Activated CD8-positive, alpha-beta T cell treated with anti-CD3 and anti-CD28 coated beads for 36 hours (primary cell): ENCODE data around the gene SOAT1. TPM values are rescaled to one million over a fixed set of nuclear protein-coding genes. Genes with fewer than 3 reads are reported as not detected.

Experiments
- ATAC-seq: fragments of 200-7000 bp; cut with Tn5 transposase; one replicate; pipeline ENCODE4 v1.10.0; 2021; ENCODE audit warnings: mild to moderate bottlenecking, moderate library complexity
- CTCF ChIA-PET: fragments of 350-600 bp; sonication (Branson Sonifier 250); formaldehyde crosslinking; loops from one replicate; lab custom pipeline; 2021; ENCODE audit warnings: antibody characterized with exemption; lab: Charles Lee
- POLR2A ChIA-PET: fragments of 350-600 bp; sonication (Branson Sonifier 250); formaldehyde crosslinking; loops from one replicate; lab custom pipeline; 2021; ENCODE audit warnings: antibody characterized with exemption; lab: Charles Lee
- DNase-seq: peaks from one replicate; pipeline ENCODE4 v3.0.0-alpha.2; 2020
- H3K27ac Mint-ChIP-seq: one replicate; pipeline ENCODE4 v1.8.0; 2021; ENCODE audit warnings: mild to moderate bottlenecking, mixed read lengths
- H3K27me3 Mint-ChIP-seq: one replicate; pipeline ENCODE4 v1.8.0; 2021; ENCODE audit warnings: mixed read lengths
- H3K36me3 Mint-ChIP-seq: one replicate; pipeline ENCODE4 v1.8.0; 2021; ENCODE audit warnings: low read depth, mixed read lengths
- H3K4me1 Mint-ChIP-seq: one replicate; pipeline ENCODE4 v1.8.0; 2021; ENCODE audit warnings: low read depth, mixed read lengths
- H3K4me3 Mint-ChIP-seq: one replicate; pipeline ENCODE4 v1.8.0; 2021; ENCODE audit warnings: mild to moderate bottlenecking, moderate library complexity, mixed read lengths
- H3K9me3 Mint-ChIP-seq: one replicate; pipeline ENCODE4 v1.8.0; 2021; ENCODE audit warnings: mixed read lengths
- CTCF ChIP-seq: fragments of 200-600 bp; IDR thresholded peaks from one replicate; pipeline ENCODE4 v1.8.0; 2022; ENCODE audit warnings: antibody characterized with exemption, mild to moderate bottlenecking
- intact Hi-C: fragments of 100-400 bp; cut with micrococcal nuclease; formaldehyde crosslinking; loops from one replicate; pipeline ENCODE4 v1.10.0; 2022
- total RNA-seq, 2 experiments: library from RNA; stranded (reverse); gene quantifications; one replicate each; pipeline ENCODE4 v1.2.3, GENCODE V29; 2021

SOAT1 gene
- total RNA-seq, 2 experiments from 2014 or later, result 58.0 to 58.7 TPM

- no peak for DNase-seq
- Mint-ChIP-seq H3K27me3 (no peaks in the 10 kb centered on the region), H3K9me3 (no peaks in the 10 kb centered on the region), H3K4me1 (peaks cover 4% of the 10 kb centered on the region), H3K27ac (no peak overlapping the region), H3K4me3 (no peak overlapping the region), H3K36me3 (no peaks in the 10 kb centered on the region)
- intact Hi-C loops, result no loop called here
- no peak for TF ChIP-seq CTCF
- POLR2A ChIA-PET, result no interaction called here
- ATAC-seq, result no peak
- CTCF ChIA-PET, result interaction anchor here (0.7 to 8.4 kb wide), 3 partner anchors 190 to 305 kb away, joined by 3 to 70 read pairs (median 3); partner anchors contain the start of gene TOR3A
Observed at GRCh38 chr1:179372160-179372559, 78.6 kb downstream of the SOAT1 start.

- Mint-ChIP-seq H3K4me1 (no peaks in the 10 kb centered on the region), H3K27ac (no peak overlapping the region), H3K36me3 (no peaks in the 10 kb centered on the region), H3K27me3 (peaks cover 2% of the 10 kb centered on the region), H3K4me3 (no peak overlapping the region), H3K9me3 (no peaks in the 10 kb centered on the region)
- intact Hi-C loops, result no loop called here
- POLR2A ChIA-PET, result no interaction called here
- no peak for TF ChIP-seq CTCF
- ATAC-seq, result no peak
- no peak for DNase-seq
- CTCF ChIA-PET, result no interaction called here
Observed at GRCh38 chr1:179376223-179376622, 82.6 kb downstream of the SOAT1 start.

GRCh38 chr1:179380299-179380698, 86.7 kb downstream of the SOAT1 start:
- intact Hi-C loops, result no loop called here
- ATAC-seq, result no peak
- H3K4me3 Mint-ChIP-seq, result no peak overlapping the region
- ChIA-PET CTCF (no interaction called here), POLR2A (no interaction called here)
- no peaks in the 10 kb centered on the region for H3K36me3 Mint-ChIP-seq
- peaks cover 2% of the 10 kb centered on the region for H3K27me3 Mint-ChIP-seq
- H3K9me3 Mint-ChIP-seq, result no peaks in the 10 kb centered on the region
- no peaks in the 10 kb centered on the region for H3K4me1 Mint-ChIP-seq
- no peak for TF ChIP-seq CTCF
- H3K27ac Mint-ChIP-seq, result no peak overlapping the region
- no peak for DNase-seq

- DNase-seq, result no peak
- Mint-ChIP-seq H3K27ac (no peak overlapping the region), H3K4me1 (no peaks in the 10 kb centered on the region), H3K9me3 (no peaks in the 10 kb centered on the region), H3K36me3 (no peaks in the 10 kb centered on the region), H3K27me3 (no peaks in the 10 kb centered on the region), H3K4me3 (no peak overlapping the region)
- CTCF ChIA-PET, result interaction anchor here (0.8 kb wide), 1 partner anchor 9 kb away, joined by 3 read pairs; no protein-coding TSS in a partner anchor
- no peak for TF ChIP-seq CTCF
- ATAC-seq, result no peak
- POLR2A ChIA-PET, result no interaction called here
- intact Hi-C loops, result no loop called here
Observed at GRCh38 chr1:179384027-179384426, 90.4 kb downstream of the SOAT1 start.

GRCh38 chr1:179385510-179385909, 91.9 kb downstream of the SOAT1 start:
- Mint-ChIP-seq H3K9me3 (no peaks in the 10 kb centered on the region), H3K4me3 (no peak overlapping the region), H3K27me3 (no peaks in the 10 kb centered on the region), H3K36me3 (no peaks in the 10 kb centered on the region), H3K27ac (no peak overlapping the region), H3K4me1 (no peaks in the 10 kb centered on the region)
- intact Hi-C loops, result no loop called here
- ChIA-PET CTCF (no interaction called here), POLR2A (no interaction called here)
- ATAC-seq (no peak), DNase-seq (no peak)
- TF ChIP-seq CTCF, result no peak
